Transverse colon (tissue), 4 donors: ENCODE measurements around the gene NSD2. TPM values are rescaled to one million over a fixed set of nuclear protein-coding genes. Genes with fewer than 3 reads are reported as not detected.
A peak's percentile ranks its signal among the peaks of the same experiment; 100 is the strongest.

Experiments used
- DNase-seq: peaks from one replicate; pipeline ENCODE4 v3.0.0-alpha.2; 2019
- H3K27ac ChIP-seq, 4 donors: fragments of 200-600 bp; sonication (generic); 2 replicates each; pipeline ENCODE4 v1.5.1; 2016 to 2018; ENCODE audit warnings: inconsistent platforms in 4 of 4
- H3K27me3 ChIP-seq: fragments of 200-600 bp; sonication (generic); 2 replicates; pipeline ENCODE4 v1.5.1; 2017; ENCODE audit warnings: inconsistent platforms
- H3K36me3 ChIP-seq, 4 donors: fragments of 200-600 bp; sonication (generic); 2 replicates each; pipeline ENCODE4 v1.5.1; 2017 to 2019; ENCODE audit warnings: inconsistent platforms in 4 of 4
- H3K4me1 ChIP-seq, 4 donors: fragments of 200-600 bp; sonication (generic); 2 replicates each; pipeline ENCODE4 v1.5.1; 2017 to 2020; ENCODE audit warnings: inconsistent platforms in 4 of 4
- H3K4me3 ChIP-seq, 4 donors: fragments of 200-600 bp; sonication (generic); 1 replicate in 1 of 4; 2 replicates in 3 of 4; pipeline versions ENCODE4 v1.5.1 to v1.6.1; 2017 to 2019; ENCODE audit warnings: inconsistent platforms in 4 of 4
- H3K9me3 ChIP-seq, 2 donors: fragments of 200-600 bp; sonication (generic); 2 replicates each; pipeline ENCODE4 v1.5.1; 2017 to 2019; ENCODE audit warnings: inconsistent platforms in 2 of 2
- CTCF ChIP-seq, 5 experiments: fragments of 200-600 bp in 3 of 5; fragments of 450-650 bp in 2 of 5; sonication (generic) in 3 of 5; IDR thresholded peaks; 1 replicate in 2 of 5; 2 replicates in 3 of 5; pipeline ENCODE4 v1.5.1; 2016 to 2017; ENCODE audit warnings: antibody characterized with exemption in 5 of 5, inconsistent platforms in 3 of 5, mild to moderate bottlenecking in 2 of 5, moderate library complexity in 1 of 5
- EP300 ChIP-seq: sonication (generic); formaldehyde crosslinking; IDR thresholded peaks from one replicate; pipeline ENCODE4 v1.6.1; 2017; ENCODE audit warnings: antibody characterized with exemption, low read depth
- POLR2A ChIP-seq: fragments of 450-650 bp; IDR thresholded peaks from one replicate; pipeline ENCODE4 v1.6.1; 2016; ENCODE audit warnings: antibody characterized with exemption, mild to moderate bottlenecking, moderate library complexity
- POLR2AphosphoS5 ChIP-seq, 3 donors: sonication (generic); formaldehyde crosslinking; IDR thresholded peaks; one replicate each; pipeline ENCODE4 v1.6.1; 2016; ENCODE audit warnings: antibody characterized with exemption in 3 of 3
- WGBS, 2 donors: methylation state at CpG; one replicate each; pipeline ENCODE4 v1.1.5; 2018; ENCODE audit warnings: low coverage in 1 of 2; 5-methylcytosine and 5-hydroxymethylcytosine counted together
- in situ Hi-C, 4 donors: fragments of 200-750 bp; cut with MboI; loops; one replicate each; pipeline versions ENCODE4 v1.15.0 to v1.15.1; 2017; ENCODE audit warnings: low sequenced_read_pairs in 3 of 4, low pct_ligation_motif_present in 1 of 4, low pct_unique_long_range_greater_than_20kb in 1 of 4
- intact Hi-C: fragments of 100-400 bp; cut with DNase I; formaldehyde crosslinking; loops from one replicate; pipeline ENCODE4 v1.15.1; 2023; ENCODE audit warnings: low total_unique reads
- total RNA-seq, 4 donors: library from RNA; depleted of rRNA; stranded (reverse); fragments of >200 nt; gene quantifications; one replicate each; pipeline ENCODE4 v1.1.0, GENCODE V29; 2016

Gene NSD2
- total RNA-seq, 4 donors from 2014 or later: 78.4 to 591 (median 158) TPM

GRCh38 chr4:1868293-1868692, 2.9 kb upstream of the NSD2 start:
- H3K4me3 ChIP-seq: no peak overlapping the region
- peaks cover 12 to 43% (median 35%) of the 10 kb centered on the region in 4 donors for H3K4me1 ChIP-seq
- in situ Hi-C loops: no loop called here
- peaks cover 24% of the 10 kb centered on the region for H3K27me3 ChIP-seq
- TF ChIP-seq CTCF (IDR thresholded peaks at IDR 0.05): no peak
- no peak for TF ChIP-seq EP300
- TF ChIP-seq POLR2A: peak; percentile 48
- TF ChIP-seq POLR2AphosphoS5 (IDR thresholded peaks at IDR 0.05): peak; percentile 44 to 63 (median 55)
- H3K36me3 ChIP-seq: no peaks in the 10 kb centered on the region
- 40 to 51% methylated on average over 1 to 5 of the region's 5 CpGs for WGBS, 2 donors
- peak; percentile 72 for DNase-seq
- intact Hi-C loops: no loop called here
- peak overlapping the region; percentile 100 for H3K27ac ChIP-seq
- no peaks in the 10 kb centered on the region for H3K9me3 ChIP-seq

GRCh38 chr4:1868912-1869311, 2.3 kb upstream of the NSD2 start:
- DNase-seq: no peak

GRCh38 chr4:1869530-1870327, 1.5 kb upstream of the NSD2 start:
- H3K27me3 ChIP-seq: peaks cover 11% of the 10 kb centered on the region
- H3K36me3 ChIP-seq: no peaks in the 10 kb centered on the region
- H3K9me3 ChIP-seq: no peaks in the 10 kb centered on the region
- DNase-seq: no peak
- H3K4me1 ChIP-seq: peaks cover 17 to 57% (median 49%) of the 10 kb centered on the region in 4 donors
- in situ Hi-C loops (no loop called here), intact Hi-C loops (no loop called here)
- TF ChIP-seq POLR2AphosphoS5 (IDR thresholded peaks at IDR 0.05): no peak
- WGBS, 2 donors: 40 to 81% methylated on average over 7 to 19 of the region's 19 CpGs
- peak overlapping the region; percentile 100 for H3K27ac ChIP-seq
- H3K4me3 ChIP-seq: peak overlapping the region; percentile 67 to 92 (median 88)

More at GRCh38 chr4:1868912-1869311, 2.3 kb upstream of the NSD2 start:
- intact Hi-C loops (no loop called here), in situ Hi-C loops (no loop called here)
- Histone ChIP-seq H3K27me3 (peaks cover 18% of the 10 kb centered on the region), H3K9me3 (no peaks in the 10 kb centered on the region), H3K36me3 (no peaks in the 10 kb centered on the region), H3K4me3 (no peak overlapping the region), H3K27ac (peak overlapping the region; percentile 100), H3K4me1 (peaks cover 17 to 49% (median 41%) of the 10 kb centered on the region in 4 donors)
- TF ChIP-seq EP300: no peak
- TF ChIP-seq POLR2A: no peak
- TF ChIP-seq POLR2AphosphoS5 (IDR thresholded peaks at IDR 0.05): no peak
- no peak for TF ChIP-seq CTCF (IDR thresholded peaks at IDR 0.05)
- 81% methylated on average over 3 of the region's 3 CpGs; no CpG with 5 or more reads in 1 of the 2 donors for WGBS, 2 donors

GRCh38 chr4:1870328-1870577, 940 bp upstream of the NSD2 start:
- Histone ChIP-seq H3K4me3 (peak overlapping the region; percentile 67 to 92 (median 88)), H3K9me3 (no peaks in the 10 kb centered on the region), H3K27ac (peak overlapping the region; percentile 100), H3K4me1 (peaks cover 17 to 62% (median 52%) of the 10 kb centered on the region in 4 donors), H3K36me3 (no peaks in the 10 kb centered on the region), H3K27me3 (peaks cover 11% of the 10 kb centered on the region)
- DNase-seq: peak; percentile 94
- WGBS, 2 donors: 1% methylated on average over 14 of the region's 22 CpGs; no CpG with 5 or more reads in 1 of the 2 donors
- TF ChIP-seq POLR2A (no peak), POLR2AphosphoS5 (IDR thresholded peaks at IDR 0.05) (no peak), CTCF (IDR thresholded peaks at IDR 0.05) (peak in 1 of 5 experiments; percentile 14), EP300 (no peak)
- intact Hi-C loops (no loop called here), in situ Hi-C loops (no loop called here)
